ENCODE measurements around the gene BTAF1.
"Not testable (repeated sequence)": the region's sequence is repeated elsewhere in the genome, so short reads cannot be mapped to it uniquely, and the experiment has no call there.

DNA sequence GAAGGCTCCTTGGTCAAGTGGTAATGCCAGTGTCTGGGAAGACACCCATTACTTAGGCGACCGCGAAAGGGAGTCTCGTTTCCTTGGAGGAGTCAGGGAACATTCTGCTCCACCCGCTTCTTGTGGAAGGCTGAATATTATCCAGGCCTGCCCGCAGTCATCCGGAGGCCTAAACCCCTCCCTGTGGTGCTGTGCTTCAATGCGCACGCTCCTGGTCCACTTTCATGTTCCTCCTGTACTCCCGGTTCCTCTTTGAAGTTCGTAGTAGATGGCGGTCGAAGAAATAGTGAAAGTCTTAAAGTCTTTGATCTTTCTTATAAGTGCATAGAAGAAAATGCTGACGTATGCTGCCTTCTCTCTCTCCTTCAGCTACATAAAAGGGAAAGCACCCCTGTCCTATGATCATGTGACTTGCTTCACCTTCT, 29.3 kb upstream of the BTAF1 start:
- TF ChIP-seq, protein P1, sequence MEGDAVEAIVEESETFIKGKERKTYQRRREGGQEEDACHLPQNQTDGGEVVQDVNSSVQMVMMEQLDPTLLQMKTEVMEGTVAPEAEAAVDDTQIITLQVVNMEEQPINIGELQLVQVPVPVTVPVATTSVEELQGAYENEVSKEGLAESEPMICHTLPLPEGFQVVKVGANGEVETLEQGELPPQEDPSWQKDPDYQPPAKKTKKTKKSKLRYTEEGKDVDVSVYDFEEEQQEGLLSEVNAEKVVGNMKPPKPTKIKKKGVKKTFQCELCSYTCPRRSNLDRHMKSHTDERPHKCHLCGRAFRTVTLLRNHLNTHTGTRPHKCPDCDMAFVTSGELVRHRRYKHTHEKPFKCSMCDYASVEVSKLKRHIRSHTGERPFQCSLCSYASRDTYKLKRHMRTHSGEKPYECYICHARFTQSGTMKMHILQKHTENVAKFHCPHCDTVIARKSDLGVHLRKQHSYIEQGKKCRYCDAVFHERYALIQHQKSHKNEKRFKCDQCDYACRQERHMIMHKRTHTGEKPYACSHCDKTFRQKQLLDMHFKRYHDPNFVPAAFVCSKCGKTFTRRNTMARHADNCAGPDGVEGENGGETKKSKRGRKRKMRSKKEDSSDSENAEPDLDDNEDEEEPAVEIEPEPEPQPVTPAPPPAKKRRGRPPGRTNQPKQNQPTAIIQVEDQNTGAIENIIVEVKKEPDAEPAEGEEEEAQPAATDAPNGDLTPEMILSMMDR (conservative IDR thresholded peaks at IDR 0.05 in 1 of 2, IDR thresholded peaks at IDR 0.05 in 1 of 2; ENCODE audit: extremely low read depth in 1 of 2, insufficient read depth in 1 of 2, low read depth in 1 of 2, low read length in 2 of 2): not testable (repeated sequence)
- not testable (repeated sequence) for TF ChIP-seq EZH2 (IDR thresholded peaks at IDR 0.05; ENCODE audit: borderline replicate concordance, low read length)
